ENCODE data around the gene DDR2.

DNA sequence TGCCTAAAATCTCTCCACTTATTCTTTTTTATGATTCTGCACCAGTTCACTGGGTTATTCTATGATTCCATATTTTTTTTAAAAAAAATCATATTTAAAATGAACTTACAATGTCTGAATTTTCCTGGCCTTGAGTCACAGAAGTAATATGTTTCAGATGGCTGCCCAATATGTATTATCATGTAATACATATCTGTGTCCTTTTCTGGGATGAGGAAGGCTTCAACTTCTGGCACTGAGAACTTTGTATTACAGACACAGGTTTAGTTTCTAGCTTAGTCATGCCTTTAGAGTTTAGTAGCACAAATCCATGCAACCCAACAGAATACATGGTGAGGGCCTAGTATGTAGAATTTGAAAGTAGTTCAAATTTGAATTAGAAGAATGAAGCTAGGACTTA is 150.4 kb downstream of the DDR2 start:
- TF ChIP-seq, protein P1, sequence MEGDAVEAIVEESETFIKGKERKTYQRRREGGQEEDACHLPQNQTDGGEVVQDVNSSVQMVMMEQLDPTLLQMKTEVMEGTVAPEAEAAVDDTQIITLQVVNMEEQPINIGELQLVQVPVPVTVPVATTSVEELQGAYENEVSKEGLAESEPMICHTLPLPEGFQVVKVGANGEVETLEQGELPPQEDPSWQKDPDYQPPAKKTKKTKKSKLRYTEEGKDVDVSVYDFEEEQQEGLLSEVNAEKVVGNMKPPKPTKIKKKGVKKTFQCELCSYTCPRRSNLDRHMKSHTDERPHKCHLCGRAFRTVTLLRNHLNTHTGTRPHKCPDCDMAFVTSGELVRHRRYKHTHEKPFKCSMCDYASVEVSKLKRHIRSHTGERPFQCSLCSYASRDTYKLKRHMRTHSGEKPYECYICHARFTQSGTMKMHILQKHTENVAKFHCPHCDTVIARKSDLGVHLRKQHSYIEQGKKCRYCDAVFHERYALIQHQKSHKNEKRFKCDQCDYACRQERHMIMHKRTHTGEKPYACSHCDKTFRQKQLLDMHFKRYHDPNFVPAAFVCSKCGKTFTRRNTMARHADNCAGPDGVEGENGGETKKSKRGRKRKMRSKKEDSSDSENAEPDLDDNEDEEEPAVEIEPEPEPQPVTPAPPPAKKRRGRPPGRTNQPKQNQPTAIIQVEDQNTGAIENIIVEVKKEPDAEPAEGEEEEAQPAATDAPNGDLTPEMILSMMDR (IDR thresholded peaks at IDR 0.05): no peak
- TF ChIP-seq POLR2A (IDR thresholded peaks at IDR 0.05): no peak

Measured in lower leg skin (tissue), 3 donors.